ENCODE measurements around the gene BBIP1. TPM values are rescaled to one million over a fixed set of nuclear protein-coding genes. Genes with fewer than 3 reads are reported as not detected.

The BBIP1 gene
- total and polyA plus RNA-seq, 10 of the 15 experiments (the other 5 are each of a cell fraction or from before 2014, with no cell fraction given) = 13.8 to 40.8 (median 31.3) TPM

DNA sequence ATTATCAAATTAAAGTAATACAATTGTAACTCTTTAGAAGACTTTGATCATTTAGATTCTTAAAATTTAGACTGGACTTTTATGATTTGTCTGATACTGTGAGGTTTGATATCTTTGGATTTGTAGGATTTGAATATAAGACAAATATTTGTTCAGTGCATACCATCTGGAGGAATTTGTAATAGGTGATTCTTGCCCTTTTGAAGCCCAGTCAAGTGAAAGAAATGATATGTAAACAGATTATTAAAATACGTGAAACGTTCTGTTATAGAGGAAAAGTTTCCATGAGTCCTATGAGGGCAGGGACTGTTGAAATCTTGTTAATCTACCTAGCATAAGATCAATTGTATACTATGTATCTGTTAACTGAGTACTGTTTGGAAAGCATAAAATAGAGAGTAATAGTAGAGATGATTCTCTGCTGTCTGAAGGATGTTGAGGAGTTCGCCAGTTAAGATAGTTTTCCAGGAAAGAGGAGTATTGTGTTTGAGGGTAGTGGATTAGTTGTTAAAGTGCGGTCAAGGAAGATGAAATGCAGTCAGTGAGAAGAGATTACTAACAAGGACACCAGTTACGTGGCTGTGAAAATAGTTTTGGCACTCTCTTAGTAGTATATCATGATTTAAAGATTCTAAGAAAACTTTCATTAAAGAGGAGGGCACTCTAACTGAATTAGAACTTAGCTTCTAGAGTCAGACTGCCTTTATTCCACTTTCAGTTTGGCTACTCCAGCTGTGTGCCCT is 32.9 kb downstream of the BBIP1 start:
- no peak overlapping the region for H3K27ac ChIP-seq (ENCODE audit: control insufficient read depth, insufficient read depth)
- H3K27me3 ChIP-seq (replicated peaks in 1 of 2; ENCODE audit: control insufficient read depth in 2 of 2, insufficient read depth in 2 of 2, low read length in 1 of 2) = no peaks in the 10 kb centered on the region
- no peak overlapping the region for H3K4me2 ChIP-seq (ENCODE audit: control insufficient read depth, insufficient read depth)
- in situ Hi-C loops (cut with MboI) = no loop called here
- peaks cover 25% of the 10 kb centered on the region for H3K79me2 ChIP-seq (ENCODE audit: control insufficient read depth, insufficient read depth, low read length)
- no peak overlapping the region for H2AFZ ChIP-seq (ENCODE audit: control insufficient read depth, low read depth, low read length)
- H3K4me3 ChIP-seq = no peak overlapping the region
- no peak for TF ChIP-seq FOXM1 (IDR thresholded peaks at IDR 0.05; ENCODE audit: low read depth, low read length)
- TF ChIP-seq SP1 (IDR thresholded peaks at IDR 0.05; ENCODE audit: low read depth, low read length) = no peak
- TF ChIP-seq BMI1 (IDR thresholded peaks at IDR 0.05; ENCODE audit: borderline replicate concordance) = no peak
- no peak for TF ChIP-seq GATAD2B (conservative IDR thresholded peaks at IDR 0.05; ENCODE audit: low read depth)
- TF ChIP-seq DPF2 (IDR thresholded peaks at IDR 0.05) = no peak
- TF ChIP-seq STAT1 (conservative IDR thresholded peaks at IDR 0.05) = no peak
- TF ChIP-seq RAD51 (IDR thresholded peaks at IDR 0.05) = no peak
- no peak for TF ChIP-seq SREBF2 (IDR thresholded peaks at IDR 0.05; ENCODE audit: low read length)
- no peak for TF ChIP-seq PAX8 (IDR thresholded peaks at IDR 0.05)
- no peak for TF ChIP-seq CBX5 (IDR thresholded peaks at IDR 0.05; ENCODE audit: low read depth)
- TF ChIP-seq, protein P1, sequence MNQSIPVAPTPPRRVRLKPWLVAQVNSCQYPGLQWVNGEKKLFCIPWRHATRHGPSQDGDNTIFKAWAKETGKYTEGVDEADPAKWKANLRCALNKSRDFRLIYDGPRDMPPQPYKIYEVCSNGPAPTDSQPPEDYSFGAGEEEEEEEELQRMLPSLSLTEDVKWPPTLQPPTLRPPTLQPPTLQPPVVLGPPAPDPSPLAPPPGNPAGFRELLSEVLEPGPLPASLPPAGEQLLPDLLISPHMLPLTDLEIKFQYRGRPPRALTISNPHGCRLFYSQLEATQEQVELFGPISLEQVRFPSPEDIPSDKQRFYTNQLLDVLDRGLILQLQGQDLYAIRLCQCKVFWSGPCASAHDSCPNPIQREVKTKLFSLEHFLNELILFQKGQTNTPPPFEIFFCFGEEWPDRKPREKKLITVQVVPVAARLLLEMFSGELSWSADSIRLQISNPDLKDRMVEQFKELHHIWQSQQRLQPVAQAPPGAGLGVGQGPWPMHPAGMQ (IDR thresholded peaks at IDR 0.05; ENCODE audit: borderline replicate concordance) = no peak
- no peak for TF ChIP-seq YY1 (IDR thresholded peaks at IDR 0.05; ENCODE audit: low read depth, low read length)
- TF ChIP-seq PAX5 (IDR thresholded peaks at IDR 0.05; ENCODE audit: borderline replicate concordance, low read depth, low read length) = no peak
- TF ChIP-seq CREM (IDR thresholded peaks at IDR 0.05; ENCODE audit: low read depth) = no peak
- no peak for TF ChIP-seq EZH2 (IDR thresholded peaks at IDR 0.05; ENCODE audit: borderline replicate concordance, control insufficient read depth, low read depth, low read length)
- SMC1A ChIA-PET (ENCODE audit: uncharacterized antibody, unreplicated experiment) = interaction anchor here (1.1 to 11.1 kb wide), 16 partner anchors 10 to 274 kb away, joined by 3 to 102 read pairs (median 7); partner anchors contain the start of gene PDCD4
- intact Hi-C loops (cut with micrococcal nuclease; ENCODE audit: unreplicated experiment) = no loop called here
- ATAC-seq (peak; percentile 14; the same call in 2 of the 3 replicates), DNase-seq (ENCODE audit: low read depth, low spot score) (no peak), FAIRE-seq (no peak)
- no peaks in the 10 kb centered on the region for H4K20me1 ChIP-seq (ENCODE audit: control insufficient read depth, insufficient read depth)
- BruUV-seq (replicated peaks) = no TSS peak
- CTCF ChIA-PET = interaction anchor here (0.6 to 2.5 kb wide), 5 partner anchors 9 to 83 kb away, joined by 3 to 25 read pairs (median 6); partner anchors contain the start of gene PDCD4
- WGBS (ENCODE audit: insufficient coverage, insufficient replicate concordance, low lambda C conversion rate, missing lambda C conversion rate) = 68% methylated on average over 5 of the region's 5 CpGs
- H3K36me3 ChIP-seq (ENCODE audit: control insufficient read depth in 2 of 2, insufficient read depth in 2 of 2, low read length in 1 of 2) = peaks cover 2 to 37% of the 10 kb centered on the region in 2 experiments; a peak in 3 of 4 replicates
- H3K9ac ChIP-seq (ENCODE audit: control insufficient read depth, insufficient read depth, low read length) = no peak overlapping the region
- RAD21 ChIA-PET (ENCODE audit: unreplicated experiment) = interaction anchor here (0.7 to 2.6 kb wide), 7 partner anchors 8 to 296 kb away, joined by 3 to 22 read pairs (median 3); no protein-coding TSS in a partner anchor
- POLR2A ChIA-PET = interaction anchor here (0.9 to 2.6 kb wide), 6 partner anchors 7 to 32 kb away, joined by 3 to 12 read pairs (median 4); partner anchors contain the start of gene BBIP1
- H3K9me3 ChIP-seq (replicated peaks; ENCODE audit: control insufficient read depth, insufficient read depth, low read length) = no peaks in the 10 kb centered on the region
- peaks cover 6% of the 10 kb centered on the region for H3K4me1 ChIP-seq (ENCODE audit: control insufficient read depth, insufficient read depth, low read length)

All from GM12878 (cell line).